HG03159 (cell line): ENCODE results near the gene VIL1.

ENCODE experiments used
- ATAC-seq: cut with Tn5 transposase; IDR thresholded peaks from one replicate; pipeline ENCODE4 v1.9.1; 2021; ENCODE audit warnings: mild to moderate bottlenecking, moderate library complexity; ENCODE audit not compliant: unreplicated experiment

Gene VIL1

GRCh38 chr2:218482651-218483050 is 63.7 kb downstream of the VIL1 start:
- no peak for ATAC-seq

GRCh38 chr2:218485986-218486667 is 67.2 kb downstream of the VIL1 start:
- ATAC-seq, result no peak

GRCh38 chr2:218500501-218501060 is 81.7 kb downstream of the VIL1 start:
- ATAC-seq, result no peak

- ATAC-seq, result no peak
Measured at GRCh38 chr2:218501665-218502064, 82.7 kb downstream of the VIL1 start.
